C4-2B (cell line): ENCODE results near the gene MRC2.

Experiments
- H3K27ac ChIP-seq: fragments of 450-650 bp; 2 replicates; pipeline ENCODE4 v1.5.1; 2017
- CTCF ChIP-seq: fragments of 450-650 bp; conservative IDR thresholded peaks from 2 replicates; pipeline ENCODE4 v1.5.1; 2017; ENCODE audit warnings: mild to moderate bottlenecking
- ZFX ChIP-seq: fragments of 450-650 bp; IDR thresholded peaks from 2 replicates; pipeline ENCODE4 v1.6.1; 2017

Gene MRC2

DNA sequence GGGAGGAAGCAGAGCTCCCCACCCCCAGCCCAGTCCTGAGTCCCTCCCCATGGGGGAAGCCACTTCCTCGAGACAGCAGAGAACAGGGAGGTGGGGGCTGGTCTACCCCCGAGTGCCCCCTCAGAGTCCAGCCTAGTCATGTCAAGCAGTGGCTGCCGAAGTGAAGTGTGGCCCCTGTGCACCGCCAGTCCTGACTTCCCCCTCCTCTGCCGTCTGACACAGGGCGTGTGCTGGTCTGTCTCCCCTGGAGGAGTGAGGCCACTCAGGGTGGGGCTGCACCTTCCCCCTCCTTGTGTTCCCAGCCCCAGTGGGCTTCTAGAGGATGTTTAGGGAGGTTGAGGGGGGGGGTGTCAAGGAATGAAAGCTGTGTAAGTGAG is 46.9 kb downstream of the MRC2 start:
- TF ChIP-seq ZFX = no peak
- H3K27ac ChIP-seq = no peak overlapping the region

- TF ChIP-seq ZFX (no peak), CTCF (no peak)
- H3K27ac ChIP-seq = no peak overlapping the region
These were observed 47.4 kb downstream of the MRC2 start for GRCh38 chr17:62674841-62675240.

- no peak overlapping the region for H3K27ac ChIP-seq
- no peak for TF ChIP-seq ZFX
- no peak for TF ChIP-seq CTCF
These were observed 47.8 kb downstream of the MRC2 start for GRCh38 chr17:62675260-62675659.

- TF ChIP-seq ZFX = no peak
- TF ChIP-seq CTCF = no peak
- H3K27ac ChIP-seq = no peak overlapping the region
These were observed 48.2 kb downstream of the MRC2 start for GRCh38 chr17:62675701-62676100.

DNA sequence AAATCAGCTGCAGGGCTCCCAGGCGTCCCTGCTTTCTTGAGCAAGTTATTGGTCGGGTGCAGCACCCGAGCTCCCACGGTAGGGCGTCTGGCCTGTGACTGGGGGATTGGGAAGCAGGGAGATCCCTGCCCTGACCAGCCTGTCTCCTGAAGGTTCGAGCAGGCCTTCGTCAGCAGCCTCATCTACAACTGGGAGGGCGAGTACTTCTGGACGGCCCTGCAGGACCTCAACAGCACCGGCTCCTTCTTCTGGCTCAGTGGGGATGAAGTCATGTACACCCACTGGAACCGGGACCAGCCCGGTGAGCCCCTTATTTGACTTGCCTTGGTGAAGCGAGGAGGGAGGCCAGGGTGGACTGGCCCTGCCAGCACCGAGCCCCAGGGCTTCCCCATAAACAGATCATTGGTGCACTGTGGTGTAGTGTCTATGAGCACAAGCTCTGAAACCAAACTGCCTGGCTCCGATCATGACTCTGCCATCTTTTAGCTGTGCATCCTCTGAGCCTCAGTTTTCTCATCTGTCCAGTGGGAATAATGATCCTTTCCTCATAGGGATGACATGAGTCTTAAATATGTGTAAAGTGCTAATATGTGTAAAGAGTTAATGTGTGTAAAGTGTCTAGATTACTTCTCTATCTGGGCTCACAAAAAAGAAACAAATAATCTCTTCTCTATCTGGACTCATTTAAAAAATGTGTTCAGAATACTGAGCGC is 48.9 kb downstream of the MRC2 start:
- TF ChIP-seq ZFX (no peak), CTCF (no peak)

DNA sequence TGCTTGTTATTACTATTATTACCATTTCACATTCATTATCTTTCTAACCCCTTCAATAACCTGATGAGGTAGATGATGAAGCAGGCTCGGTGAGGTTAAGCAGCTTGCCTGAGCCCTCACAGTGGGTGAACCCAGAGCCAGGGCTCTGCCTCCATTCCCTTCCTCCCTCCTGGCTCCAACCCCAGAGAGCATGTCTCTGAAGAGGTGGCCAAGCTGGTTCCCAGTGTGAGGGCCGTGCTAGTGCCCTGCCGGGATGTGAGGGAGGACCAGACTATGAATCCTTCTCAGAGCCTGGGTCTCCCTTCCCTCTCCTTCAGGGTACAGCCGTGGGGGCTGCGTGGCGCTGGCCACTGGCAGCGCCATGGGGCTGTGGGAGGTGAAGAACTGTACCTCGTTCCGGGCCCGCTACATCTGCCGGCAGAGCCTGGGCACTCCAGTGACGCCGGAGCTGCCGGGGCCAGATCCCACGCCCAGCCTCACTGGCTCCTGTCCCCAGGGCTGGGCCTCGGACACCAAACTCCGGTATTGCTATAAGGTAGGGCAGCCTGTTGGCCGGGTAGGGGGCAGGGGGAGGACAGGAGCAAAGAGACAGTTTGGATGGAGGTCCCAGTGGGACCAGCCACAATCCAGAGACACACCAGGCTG is 49.6 kb downstream of the MRC2 start:
- TF ChIP-seq CTCF (no peak), ZFX (no peak)
- no peak overlapping the region for H3K27ac ChIP-seq

More for the DNA sequence above, 48.9 kb downstream of the MRC2 start:
- no peak overlapping the region for H3K27ac ChIP-seq

DNA sequence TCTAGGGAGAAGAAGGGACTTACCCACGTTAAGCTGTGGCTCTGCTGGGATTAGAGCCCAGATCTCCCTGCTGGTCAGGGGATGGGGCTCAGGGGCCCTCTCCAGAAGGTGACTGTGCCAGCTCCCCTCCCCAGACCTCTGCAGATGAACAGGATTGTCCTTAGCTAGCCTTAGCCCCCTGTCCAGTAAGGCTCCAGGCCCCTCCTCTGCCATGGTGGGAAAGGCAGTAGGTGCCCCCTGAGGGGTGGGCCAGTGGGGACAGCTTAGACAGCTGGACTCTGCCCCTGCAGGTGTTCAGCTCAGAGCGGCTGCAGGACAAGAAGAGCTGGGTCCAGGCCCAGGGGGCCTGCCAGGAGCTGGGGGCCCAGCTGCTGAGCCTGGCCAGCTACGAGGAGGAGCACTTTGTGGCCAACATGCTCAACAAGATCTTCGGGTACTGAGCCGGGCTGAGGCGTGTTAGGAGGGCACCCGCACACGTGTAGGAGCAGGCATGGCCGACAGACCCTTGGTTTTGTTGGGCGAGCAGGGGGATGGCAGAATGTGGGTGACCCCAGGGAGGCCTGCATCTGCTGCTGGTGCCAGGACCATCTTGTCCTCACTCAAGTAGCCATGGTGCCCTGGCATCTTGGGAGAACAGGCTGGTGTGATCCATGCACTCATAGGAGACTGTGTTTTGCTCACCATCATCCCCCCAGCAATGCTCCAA is 50.9 kb downstream of the MRC2 start:
- H3K27ac ChIP-seq = no peak overlapping the region
- no peak for TF ChIP-seq ZFX
- TF ChIP-seq CTCF = no peak
